T-helper 1 cell treated with Interleukin-12 subunit alpha and Interleukin-12 subunit beta and Interleukin-4 antibody, amounts not matched to agents 30 ng/mL and 1 ng/mL, for 36 hours (primary cell): ENCODE results near the gene MOB3A. TPM values are rescaled to one million over a fixed set of nuclear protein-coding genes. Genes with fewer than 3 reads are reported as not detected.

Experiments used
- intact Hi-C: fragments of 100-400 bp; cut with micrococcal nuclease; formaldehyde crosslinking; loops from one replicate; pipeline ENCODE4 v1.15.1; 2024
- total RNA-seq: library from RNA; stranded (reverse); gene quantifications from 2 replicates; pipeline ENCODE4 v1.2.3, GENCODE V29; 2022

MOB3A gene
- total RNA-seq, 1 donor from 2014 or later: 254 TPM

DNA sequence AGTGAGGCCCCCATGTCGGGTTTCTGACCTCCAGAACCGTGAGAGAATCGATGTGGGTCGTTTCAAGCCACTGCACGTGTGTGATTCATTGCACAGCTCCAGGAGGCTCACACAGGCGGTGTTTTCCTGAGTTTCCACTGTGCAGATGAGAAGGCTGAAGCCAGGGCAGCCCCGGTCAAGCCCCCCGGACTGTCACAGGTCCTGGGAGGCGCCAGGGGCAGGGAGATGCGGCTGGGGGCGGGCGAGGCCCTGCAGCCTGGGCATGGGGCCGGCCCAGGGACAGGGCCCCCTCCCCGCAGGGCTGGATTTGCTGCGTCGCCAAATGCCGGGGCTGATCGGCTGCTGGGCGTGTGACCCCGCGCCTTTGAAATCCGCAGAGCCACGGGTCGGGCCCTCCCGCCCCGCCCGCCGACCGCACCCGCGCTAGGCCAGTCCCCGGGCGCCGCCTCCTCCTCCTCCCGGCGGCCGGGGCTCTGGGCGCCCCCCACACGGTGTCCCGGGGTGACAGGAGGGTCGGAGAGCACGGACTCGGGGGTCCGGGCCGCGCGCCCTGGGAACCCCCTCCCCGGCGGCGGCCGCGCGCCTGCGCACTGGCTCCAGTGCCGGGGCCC is 35.1 kb downstream of the MOB3A start:
- intact Hi-C loops: loop anchor here (1.0 to 2.0 kb wide), 5 partner anchors 10 to 42 kb away; partner anchors contain the start of genes IZUMO4, MKNK2 and MOB3A

- intact Hi-C loops: loop anchor here (2.0 kb wide), 1 partner anchor 41 kb away; no protein-coding TSS in a partner anchor
Measured at GRCh38 chr19:2059422-2060201, 36.5 kb downstream of the MOB3A start.

DNA sequence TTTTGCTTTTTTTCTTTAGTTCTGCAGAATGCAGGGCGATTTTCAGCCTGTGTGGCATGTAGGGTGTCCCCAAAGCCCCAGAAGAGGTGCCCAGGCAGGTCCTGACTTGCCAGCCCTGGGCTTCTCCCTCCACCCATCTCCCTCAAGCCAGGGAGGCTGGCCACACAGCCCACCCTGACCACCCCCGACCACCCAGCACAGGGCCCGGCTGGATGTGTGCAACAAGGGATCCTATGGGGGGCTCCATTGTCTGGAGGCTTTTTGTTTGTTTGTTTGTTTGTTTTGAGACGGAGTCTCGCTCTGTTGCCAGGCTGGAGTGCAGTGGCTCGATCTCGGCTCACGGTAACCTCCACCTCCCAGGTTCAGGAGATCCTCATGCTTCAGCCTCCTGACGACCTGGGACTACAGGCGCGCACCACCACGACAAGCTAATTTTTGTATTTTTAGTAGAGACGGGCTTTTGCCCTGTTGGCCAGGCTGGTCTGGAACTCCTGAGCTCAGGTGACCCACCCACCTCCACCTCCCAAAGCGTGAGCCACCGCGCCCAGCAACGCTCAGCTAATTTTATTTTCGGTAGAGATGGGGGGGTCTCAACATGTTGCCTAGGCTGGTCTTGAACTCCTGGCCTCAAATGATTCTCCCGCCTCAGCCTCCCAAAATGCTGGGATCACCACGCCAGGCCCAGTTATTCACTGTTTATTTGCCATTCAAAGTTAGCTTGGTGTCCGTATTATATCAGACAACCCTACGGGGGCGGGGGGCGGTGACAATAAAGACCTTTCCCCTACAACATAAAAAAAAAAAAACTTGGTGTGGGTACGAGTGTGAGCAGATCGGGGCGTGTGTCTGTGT is 37.3 kb downstream of the MOB3A start:
- intact Hi-C loops: no loop called here

- intact Hi-C loops: no loop called here
Measured at GRCh38 chr19:2057484-2058469, 38.3 kb downstream of the MOB3A start.

- intact Hi-C loops: no loop called here
Measured at GRCh38 chr19:2056837-2057192, 39.3 kb downstream of the MOB3A start.

- intact Hi-C loops: no loop called here
Measured at GRCh38 chr19:2055931-2056836, 39.9 kb downstream of the MOB3A start.

DNA sequence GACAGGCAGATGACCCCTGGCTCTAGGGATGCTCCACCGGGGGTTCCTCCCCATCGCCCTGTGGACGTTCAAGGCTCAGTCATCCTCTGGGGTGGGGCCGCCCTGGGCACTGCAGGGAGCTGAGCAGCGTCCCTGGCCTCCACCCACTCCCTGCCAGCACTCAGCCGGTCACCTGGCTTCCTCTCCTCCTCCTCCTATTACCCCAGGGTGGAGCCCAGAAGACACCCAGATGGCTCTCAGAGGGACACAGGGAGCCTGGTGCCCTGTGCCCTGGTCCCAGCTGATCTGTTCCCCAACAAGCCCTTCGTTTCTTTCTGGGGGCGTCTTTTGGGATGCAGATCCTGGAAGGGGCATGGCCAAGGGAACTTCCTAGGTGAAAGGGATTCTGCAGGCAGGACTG is 41.4 kb downstream of the MOB3A start:
- intact Hi-C loops: no loop called here

DNA sequence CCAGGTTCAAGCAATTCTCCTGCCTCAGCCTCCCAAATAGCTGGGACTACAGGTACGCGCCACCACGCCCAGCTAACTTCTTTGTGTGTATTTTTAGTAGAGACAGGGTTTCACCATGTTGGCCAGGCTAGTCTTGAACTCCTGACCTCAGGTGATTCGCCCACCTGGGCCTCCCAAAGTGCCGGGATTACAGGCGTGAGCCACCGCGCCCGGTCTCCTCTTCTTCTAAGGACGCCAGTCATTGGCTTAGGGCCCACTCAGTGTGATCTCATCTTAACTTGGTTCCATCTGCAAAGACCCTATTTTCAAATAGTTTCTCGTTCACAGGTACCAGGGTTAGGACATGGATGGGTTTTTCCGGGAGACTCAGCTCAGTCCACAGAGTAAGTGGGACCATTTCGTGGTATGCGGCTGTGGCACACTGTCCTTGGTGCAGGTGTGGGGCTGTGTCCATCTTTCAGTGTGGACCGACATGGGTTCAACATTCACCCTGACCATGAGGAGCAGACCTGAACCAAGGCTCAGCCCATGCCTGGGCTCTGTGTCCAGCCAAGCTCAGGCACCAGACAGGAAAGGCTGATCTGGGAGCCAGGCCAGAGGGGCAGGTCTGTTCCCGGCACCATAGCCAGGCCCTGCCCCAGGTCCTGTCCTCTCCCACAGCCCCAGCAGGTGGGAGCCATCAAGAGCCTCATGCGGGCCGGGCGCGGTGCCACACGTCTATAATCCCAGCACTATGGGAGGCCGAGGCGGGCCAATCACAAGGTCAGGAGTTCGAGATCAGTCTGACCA is 42.3 kb downstream of the MOB3A start:
- intact Hi-C loops: no loop called here

- intact Hi-C loops: loop anchor here (1.0 to 2.0 kb wide), 6 partner anchors 9 to 44 kb away; partner anchors contain the start of genes IZUMO4 and MOB3A
Measured at GRCh38 chr19:2051773-2052704, 44.1 kb downstream of the MOB3A start.

DNA sequence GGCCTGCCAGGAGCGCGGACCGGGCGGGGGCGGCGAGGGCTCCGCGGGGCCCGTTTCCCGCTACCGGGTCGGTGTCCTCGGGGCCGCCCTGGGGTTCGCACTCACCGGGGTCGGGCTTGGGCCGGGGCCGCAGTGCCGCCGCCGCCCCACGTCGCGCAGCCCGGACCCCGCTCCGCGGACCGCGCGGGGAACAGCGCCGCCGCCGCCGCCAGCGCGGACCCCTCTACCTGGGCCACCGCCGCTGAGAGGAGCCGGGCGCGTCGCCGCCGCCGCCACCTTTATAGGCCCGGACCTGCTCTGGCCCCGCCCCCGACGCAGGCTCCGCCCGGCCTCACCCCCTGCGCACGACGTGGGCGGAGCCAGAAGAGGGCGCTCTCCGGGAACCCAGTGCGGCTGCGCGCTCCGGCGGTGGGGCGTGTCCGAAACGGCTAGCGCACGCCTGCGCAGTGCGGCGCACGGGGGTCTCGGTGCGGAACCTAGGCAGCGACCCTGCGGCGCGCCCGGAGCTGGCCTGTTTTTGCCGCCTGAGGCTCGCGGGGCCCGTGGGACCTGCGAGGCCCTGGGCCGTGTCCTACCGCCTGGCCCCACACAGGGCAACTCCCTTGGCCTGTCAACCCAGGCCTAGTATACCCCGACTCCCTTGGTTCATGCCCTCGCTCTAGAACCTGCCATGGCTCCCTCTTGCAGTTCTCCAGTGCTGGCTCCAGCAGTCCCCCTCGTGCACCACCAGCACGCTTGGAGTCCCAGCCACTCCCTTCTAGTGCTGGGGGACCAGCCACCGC is 44.9 kb downstream of the MOB3A start, which contains the start of gene MKNK2:
MKNK2 (minus strand) TSS at position 254 of the 782 bp plus-strand sequence. CDS start 393 bp downstream, outside the sequence.
- intact Hi-C loops: loop anchor here (1.0 to 2.0 kb wide), 6 partner anchors 9 to 45 kb away; partner anchors contain the start of genes IZUMO4 and MOB3A

DNA sequence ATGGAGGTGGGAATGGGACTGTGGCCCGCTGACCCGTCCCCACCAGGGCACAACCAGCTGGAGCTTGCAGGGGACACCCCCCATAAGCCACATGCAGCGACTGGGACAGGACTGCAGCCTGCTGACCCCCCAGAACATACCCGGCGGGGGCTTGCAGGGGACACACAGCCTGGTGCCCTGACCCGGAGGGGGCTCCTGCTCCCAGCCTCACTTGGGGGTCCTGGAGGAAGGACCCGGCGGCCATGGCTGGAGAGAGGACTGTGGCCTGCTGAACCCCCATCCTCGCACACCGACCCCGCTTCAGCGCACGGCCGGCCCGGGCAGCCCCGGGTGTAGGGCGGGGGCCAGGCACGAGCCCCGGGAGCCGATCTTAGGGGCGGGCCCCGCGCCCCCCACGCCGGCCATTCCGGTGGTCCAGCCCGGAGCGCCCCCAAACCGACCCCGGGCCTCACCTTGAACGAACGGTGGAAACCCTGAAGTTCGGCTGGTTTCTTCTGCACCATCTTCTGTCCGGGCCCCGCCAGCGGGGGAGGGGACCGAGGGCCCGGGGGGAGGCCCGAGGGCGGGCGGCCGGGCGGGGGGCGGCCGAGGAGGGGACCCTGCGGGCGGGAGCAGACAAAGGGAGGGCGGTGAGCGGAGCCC is 45.7 kb downstream of the MOB3A start:
- intact Hi-C loops: loop anchor here (2.0 kb wide), 2 partner anchors 18 to 32 kb away; no protein-coding TSS in a partner anchor

DNA sequence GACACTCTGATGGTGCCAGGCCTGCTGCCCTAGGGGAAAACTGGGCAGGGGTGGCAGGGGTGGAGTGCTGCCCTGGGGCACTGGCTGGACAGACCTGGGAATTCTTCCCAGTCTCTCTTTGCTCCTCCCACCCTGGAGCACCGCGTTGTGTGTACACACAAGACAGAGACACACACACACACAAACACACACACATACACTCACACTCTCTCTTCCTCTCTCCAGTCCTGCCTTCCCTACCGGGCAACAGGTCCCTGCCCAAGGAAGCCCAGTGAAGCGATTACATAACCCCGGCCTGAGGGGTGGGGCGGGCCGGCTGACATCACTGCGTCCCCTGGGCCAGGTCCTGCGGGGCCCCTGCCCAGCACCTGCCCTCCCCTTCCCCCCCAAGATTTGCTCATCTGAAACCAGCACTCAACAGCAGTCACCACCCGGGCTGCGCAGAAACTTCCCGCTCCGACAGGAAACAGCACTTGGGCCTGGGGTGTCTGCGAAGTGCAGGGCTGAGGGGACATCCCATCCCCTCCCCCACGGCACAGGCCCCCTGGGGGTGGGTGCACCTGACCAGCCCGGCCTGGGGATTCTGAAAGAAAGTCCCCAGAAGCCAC is 46.3 kb downstream of the MOB3A start:
- intact Hi-C loops: loop anchor here (2.0 kb wide), 2 partner anchors 19 to 33 kb away; no protein-coding TSS in a partner anchor

DNA sequence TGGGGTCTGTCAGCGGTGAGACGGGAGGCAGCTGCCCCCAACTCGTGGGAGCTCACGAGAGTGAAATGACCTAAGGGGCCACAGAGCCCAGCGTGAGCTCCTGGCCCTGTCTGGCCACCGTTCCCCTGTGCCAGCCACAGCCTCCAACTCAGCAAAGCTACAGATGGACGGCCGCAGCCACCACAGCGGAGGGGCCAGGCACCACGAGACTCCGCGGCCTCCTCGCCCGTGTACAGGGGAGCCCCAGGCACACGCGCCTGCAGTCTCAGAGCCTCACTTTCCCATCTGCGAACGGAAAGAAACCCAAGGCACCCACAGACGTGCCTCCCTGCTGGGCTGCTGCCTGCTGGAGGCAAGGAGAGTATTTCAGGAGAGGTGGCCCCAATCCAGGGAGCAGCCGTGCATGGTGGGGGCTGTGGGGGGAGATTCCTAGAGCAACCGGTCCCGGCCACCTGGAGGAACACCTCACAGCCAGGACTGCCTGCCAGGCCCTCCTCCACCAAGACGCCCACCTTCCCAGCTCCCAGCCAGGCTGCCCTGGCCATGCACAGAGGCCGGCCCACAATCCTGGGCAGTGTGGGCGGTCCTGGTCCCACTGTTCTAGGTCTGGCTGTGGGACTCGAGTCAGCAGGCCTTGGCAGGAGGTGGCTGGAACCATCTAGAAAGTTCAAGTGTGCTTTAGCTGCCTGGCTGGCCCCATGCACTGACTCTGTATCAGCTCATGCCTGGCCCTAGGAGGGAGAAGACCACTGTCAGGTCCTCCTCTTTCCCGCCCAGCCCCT is 47.0 kb downstream of the MOB3A start:
- intact Hi-C loops: no loop called here

GRCh38 chr19:2048104-2048958 is 47.8 kb downstream of the MOB3A start:
- intact Hi-C loops: no loop called here
